H9 (cell line): Measurements from ENCODE around the gene CHML. TPM values are rescaled to one million over a fixed set of nuclear protein-coding genes. Genes with fewer than 3 reads are reported as not detected.
A peak's percentile ranks its signal among the peaks of the same experiment; 100 is the strongest.

Source experiments
- DNase-seq: peaks from one replicate; pipeline ENCODE4 v3.0.0-alpha.2; 2017
- H2AFZ ChIP-seq: one replicate; pipeline ENCODE4 v1.6.1; 2013; ENCODE audit warnings: mild to moderate bottlenecking, low read length, control low read depth, moderate library complexity
- H2AK5ac ChIP-seq: 2 replicates; pipeline ENCODE4 v1.6.1; 2013; ENCODE audit warnings: low read length, control low read depth, mixed read lengths; ENCODE audit not compliant: insufficient read length
- H2BK120ac ChIP-seq: one replicate; pipeline ENCODE4 v1.6.1; 2013; ENCODE audit warnings: low read depth, mild to moderate bottlenecking, low read length, control low read depth, inconsistent platforms; ENCODE audit not compliant: poor library complexity, severe bottlenecking
- H2BK12ac ChIP-seq: 2 replicates; pipeline ENCODE4 v1.6.1; 2013; ENCODE audit warnings: low read length, control low read depth, mixed read lengths, low read depth; ENCODE audit not compliant: insufficient read length
- H2BK15ac ChIP-seq: 2 replicates; pipeline ENCODE4 v1.6.1; 2013; ENCODE audit warnings: low read depth, low read length, control low read depth
- H2BK20ac ChIP-seq: one replicate; pipeline ENCODE4 v1.6.1; 2013; ENCODE audit warnings: low read depth, mild to moderate bottlenecking, low read length, control low read depth, inconsistent platforms; ENCODE audit not compliant: poor library complexity, severe bottlenecking
- H2BK5ac ChIP-seq: 2 replicates; pipeline ENCODE4 v1.6.1; 2013; ENCODE audit warnings: low read length, control low read depth, mixed read lengths; ENCODE audit not compliant: insufficient read length
- H3K14ac ChIP-seq: 2 replicates; pipeline ENCODE4 v1.6.1; 2013; ENCODE audit warnings: low read length, control low read depth; ENCODE audit not compliant: insufficient read depth
- H3K18ac ChIP-seq: 2 replicates; pipeline ENCODE4 v1.6.1; 2013; ENCODE audit warnings: low read depth, mild to moderate bottlenecking, mixed read lengths, low read length, control low read depth; ENCODE audit not compliant: insufficient read length
- H3K23ac ChIP-seq: 2 replicates; pipeline ENCODE4 v1.6.1; 2013; ENCODE audit warnings: low read length, control low read depth, mixed read lengths, low read depth; ENCODE audit not compliant: insufficient read length
- H3K23me2 ChIP-seq: 2 replicates; pipeline ENCODE4 v1.6.1; 2013; ENCODE audit warnings: low read depth, mild to moderate bottlenecking, mixed read lengths, low read length, control low read depth; ENCODE audit not compliant: insufficient read length, poor library complexity, severe bottlenecking
- H3K27ac ChIP-seq: 2 replicates; pipeline ENCODE4 v1.5.1; 2013; ENCODE audit warnings: low read length, control low read depth, mixed read lengths, low read depth; ENCODE audit not compliant: insufficient read length
- H3K27me3 ChIP-seq: 2 replicates; pipeline ENCODE4 v1.6.1; 2013; ENCODE audit warnings: low read length, control low read depth, inconsistent platforms; ENCODE audit not compliant: insufficient read depth
- H3K4ac ChIP-seq: 2 replicates; pipeline ENCODE4 v1.6.1; 2013; ENCODE audit warnings: low read depth, mild to moderate bottlenecking, control low read depth, inconsistent platforms, low read length, moderate library complexity
- H3K4me1 ChIP-seq: 2 replicates; pipeline ENCODE4 v1.6.1; 2013; ENCODE audit warnings: low read length, control low read depth, inconsistent platforms; ENCODE audit not compliant: insufficient read depth
- H3K4me2 ChIP-seq: 2 replicates; pipeline ENCODE4 v1.6.1; 2013; ENCODE audit warnings: low read length, control low read depth, mixed read lengths; ENCODE audit not compliant: insufficient read length, insufficient read depth
- H3K56ac ChIP-seq: 2 replicates; pipeline ENCODE4 v1.6.1; 2013; ENCODE audit warnings: low read depth, mild to moderate bottlenecking, mixed read lengths, low read length, control low read depth; ENCODE audit not compliant: insufficient read length
- H3K79me1 ChIP-seq: 2 replicates; pipeline ENCODE4 v1.6.1; 2013; ENCODE audit warnings: low read depth, mild to moderate bottlenecking, moderate library complexity, low read length, control low read depth, inconsistent platforms; ENCODE audit not compliant: insufficient read depth, poor library complexity, severe bottlenecking
- H3K79me2 ChIP-seq: 2 replicates; pipeline ENCODE4 v1.6.1; 2013; ENCODE audit warnings: low read length, control low read depth, inconsistent platforms; ENCODE audit not compliant: insufficient read depth
- H3K9ac ChIP-seq: 2 replicates; pipeline ENCODE4 v1.6.1; 2013; ENCODE audit warnings: low read length, control low read depth, mixed read lengths; ENCODE audit not compliant: insufficient read length; ENCODE audit errors: extremely low read depth
- H3K9me3 ChIP-seq: one replicate; pipeline ENCODE4 v1.6.1; 2013; ENCODE audit warnings: low read depth, low read length, inconsistent platforms; ENCODE audit not compliant: control insufficient read depth
- H3T11ph ChIP-seq: one replicate; pipeline ENCODE4 v1.6.1; 2013; ENCODE audit warnings: mild to moderate bottlenecking, low read length, control low read depth, inconsistent platforms
- H4K20me1 ChIP-seq: one replicate; pipeline ENCODE4 v1.6.1; 2013; ENCODE audit not compliant: control insufficient read depth, insufficient read length, insufficient read depth
- H4K5ac ChIP-seq: 2 replicates; pipeline ENCODE4 v1.6.1; 2013; ENCODE audit warnings: low read depth, mild to moderate bottlenecking, mixed read lengths, low read length, control low read depth; ENCODE audit not compliant: insufficient read length
- H4K8ac ChIP-seq: replicated peaks from 2 replicates; pipeline ENCODE4 v1.6.1; 2013; ENCODE audit warnings: low read length, control low read depth, mixed read lengths, low read depth; ENCODE audit not compliant: insufficient read length
- H4K91ac ChIP-seq: 2 replicates; pipeline ENCODE4 v1.6.1; 2013; ENCODE audit warnings: low read depth, mild to moderate bottlenecking, moderate library complexity, mixed read lengths, low read length, control low read depth; ENCODE audit not compliant: insufficient read length
- H3K27ac Mint-ChIP-seq, 3 experiments: 2 replicates in 2 of 3; 3 replicates in 1 of 3; pipeline ENCODE4 v1.8.0; 2020 to 2021; ENCODE audit warnings: mixed read lengths in 3 of 3, mild to moderate bottlenecking in 1 of 3, moderate library complexity in 1 of 3
- H3K27me3 Mint-ChIP-seq: 2 replicates; pipeline ENCODE4 v1.8.0; 2021; ENCODE audit warnings: low read depth, mild to moderate bottlenecking, moderate library complexity, mixed read lengths
- H3K36me3 Mint-ChIP-seq, 3 experiments: 2 replicates in 2 of 3; 3 replicates in 1 of 3; pipeline ENCODE4 v1.8.0; 2020 to 2021; ENCODE audit warnings: low read depth in 3 of 3, mixed read lengths in 3 of 3; ENCODE audit not compliant: insufficient read depth in 1 of 3
- H3K4me1 Mint-ChIP-seq, 2 experiments: 2 replicates each; pipeline ENCODE4 v1.8.0; 2020; ENCODE audit warnings: mixed read lengths in 2 of 2
- H3K4me3 Mint-ChIP-seq, 2 experiments: 2 replicates in 1 of 2; 3 replicates in 1 of 2; pipeline ENCODE4 v1.8.0; 2020 to 2021; ENCODE audit warnings: mild to moderate bottlenecking in 2 of 2, mixed read lengths in 2 of 2, moderate library complexity in 1 of 2
- H3K9me3 Mint-ChIP-seq, 2 experiments: 2 replicates in 1 of 2; 3 replicates in 1 of 2; pipeline ENCODE4 v1.8.0; 2020; ENCODE audit warnings: mild to moderate bottlenecking in 2 of 2, mixed read lengths in 2 of 2, moderate library complexity in 1 of 2
- CTCF ChIP-seq: fragments of 200-600 bp; sonication (generic); conservative IDR thresholded peaks from 3 replicates; pipeline ENCODE4 v1.8.0; 2021; ENCODE audit warnings: antibody characterized with exemption, mild to moderate bottlenecking
- WGBS: extraction: QIAGEN DNeasy Blood & Tissue Kit; methylation state at CpG from one replicate; pipeline ENCODE4 v1.1.7; 2013; ENCODE audit warnings: missing lambda C conversion rate, low lambda C conversion rate, mixed read lengths; ENCODE audit not compliant: insufficient read length; ENCODE audit errors: extremely low coverage; 5-methylcytosine and 5-hydroxymethylcytosine counted together
- total RNA-seq: library from RNA; stranded (reverse); gene quantifications from 2 replicates; pipeline ENCODE4 v1.2.1, GENCODE V29; 2021

CHML gene
- total RNA-seq, 1 experiment from 2014 or later = 45.7 TPM

DNA sequence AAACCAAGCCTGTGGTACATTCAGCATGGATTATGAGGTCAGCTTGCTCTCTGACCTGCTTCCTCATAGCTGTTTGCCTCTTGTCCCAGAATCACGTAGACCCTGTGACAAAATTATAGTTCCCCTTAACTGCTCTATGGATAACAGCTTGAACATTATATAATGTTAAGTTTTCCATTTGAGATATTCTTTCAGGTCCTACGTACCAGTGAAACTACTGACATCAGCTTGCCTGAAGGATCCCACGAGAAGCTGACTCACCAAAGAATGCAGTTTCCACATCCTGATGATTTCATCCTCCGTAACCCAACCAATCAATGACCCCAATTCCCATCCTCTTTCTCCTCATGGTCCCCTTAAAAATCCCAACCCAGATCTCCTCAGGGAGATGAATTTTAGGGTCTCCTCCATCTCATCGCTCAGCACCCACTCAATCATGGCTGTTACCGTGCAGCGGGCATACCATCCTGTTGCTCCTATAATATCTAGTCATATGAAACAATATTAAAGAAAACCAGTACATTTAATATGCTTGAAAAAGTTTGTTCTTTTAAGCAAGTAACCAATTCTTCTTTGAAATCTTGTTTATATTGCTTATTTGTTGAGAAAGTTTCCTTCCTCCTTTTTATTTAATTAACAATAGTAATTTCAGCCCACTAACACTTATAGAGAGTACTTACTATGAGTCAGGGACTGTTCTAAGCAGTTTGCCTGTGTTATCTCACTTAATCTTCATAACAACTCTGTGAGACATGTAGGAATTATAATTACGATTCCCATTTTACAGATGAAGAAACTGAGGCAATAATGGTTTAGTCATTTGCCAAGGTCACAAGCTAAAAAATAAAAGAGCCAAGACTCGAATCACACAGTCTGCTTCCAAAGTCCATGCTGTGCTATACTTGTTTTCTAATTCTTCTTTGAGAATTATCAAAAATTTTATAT lies 27.4 kb downstream of the CHML start:
- Histone ChIP-seq H3K9ac (no peak overlapping the region), H4K91ac (no peak overlapping the region), H3K79me1 (no peaks in the 10 kb centered on the region), H2BK12ac (no peak overlapping the region), H2AFZ (no peak overlapping the region), H3K23me2 (no peaks in the 10 kb centered on the region), H2AK5ac (no peak overlapping the region), H3K27me3 (no peaks in the 10 kb centered on the region), H3K79me2 (no peaks in the 10 kb centered on the region), H3T11ph (no peak overlapping the region), H3K56ac (no peak overlapping the region), H4K20me1 (no peaks in the 10 kb centered on the region), H4K5ac (no peak overlapping the region), H3K4me2 (no peak overlapping the region), H3K9me3 (no peaks in the 10 kb centered on the region), H2BK15ac (no peak overlapping the region), H3K27ac (no peak overlapping the region), H3K23ac (no peak overlapping the region), H2BK5ac (no peak overlapping the region), H3K18ac (no peak overlapping the region), H3K4me1 (no peaks in the 10 kb centered on the region), H3K4ac (no peak overlapping the region), H2BK120ac (no peak overlapping the region), H4K8ac (no peak overlapping the region), H3K14ac (no peak overlapping the region), H2BK20ac (no peak overlapping the region)
- DNase-seq = no peak
- no peaks in the 10 kb centered on the region for H3K9me3 Mint-ChIP-seq
- no CpG with 5 or more reads among the region's 9 CpGs for WGBS
- H3K36me3 Mint-ChIP-seq = no peaks in the 10 kb centered on the region; a peak in 1 of 7 replicates
- no peak overlapping the region; a peak in 1 of 5 replicates for H3K4me3 Mint-ChIP-seq
- H3K27me3 Mint-ChIP-seq = no peaks in the 10 kb centered on the region
- 0 out of 4 replicates have a peak, but pooled peaks cover 0 to 2% of the 10 kb centered on the region in 2 experiments for H3K4me1 Mint-ChIP-seq
- TF ChIP-seq CTCF = no peak
- peak overlapping the region in 2 of 3 experiments; percentile 6 to 11; a peak in 2 of 7 replicates for H3K27ac Mint-ChIP-seq
